Kidney tubule cell (primary cell): Measurements from ENCODE around the gene TMEM11.
A peak's percentile ranks its signal among the peaks of the same experiment; 100 is the strongest.

Experiments used
- DNase-seq: peaks from one replicate; pipeline ENCODE4 v3.0.0-alpha.2; 2018; ENCODE audit warnings: low spot score

The TMEM11 gene

DNA sequence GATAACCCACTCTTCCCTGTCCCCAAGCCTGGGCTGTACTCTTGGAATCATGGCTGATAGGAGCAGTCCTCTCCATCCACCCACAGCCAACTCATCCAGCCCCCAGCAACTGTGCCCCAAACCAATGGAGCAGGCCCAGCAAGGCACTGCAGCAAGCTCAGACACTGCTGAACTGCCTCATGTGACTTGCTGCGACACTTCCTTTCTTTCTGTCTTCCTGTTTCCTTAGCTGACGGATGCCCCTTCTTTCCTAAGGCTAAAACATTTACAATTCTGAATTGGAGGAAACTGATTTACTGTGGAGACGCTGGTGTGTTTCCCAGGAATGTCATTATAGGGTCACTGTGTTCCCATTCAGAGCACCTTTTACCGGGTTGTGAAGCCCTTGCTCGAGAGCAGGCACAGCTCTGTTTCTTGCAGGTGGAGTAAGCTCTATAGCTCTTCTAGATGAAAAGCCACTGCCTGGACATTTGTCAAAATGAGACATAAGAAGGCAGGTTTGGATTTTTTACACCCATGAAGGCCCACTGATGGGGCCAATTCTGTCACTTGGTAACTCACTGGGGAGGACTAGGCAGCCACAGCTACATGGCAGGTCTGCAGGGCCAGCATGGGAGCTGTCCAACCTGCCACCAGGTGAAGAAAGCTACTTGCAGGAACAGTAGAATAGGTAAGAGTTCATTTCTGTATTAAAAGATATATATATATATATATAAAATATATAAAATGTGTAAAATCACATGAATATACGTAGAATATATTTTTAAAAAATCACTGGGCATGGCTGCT is 27.4 kb downstream of the TMEM11 start:
- no peak for DNase-seq

- DNase-seq: no peak
Measured at GRCh38 chr17:21185061-21185460, 28.9 kb downstream of the TMEM11 start.

DNA sequence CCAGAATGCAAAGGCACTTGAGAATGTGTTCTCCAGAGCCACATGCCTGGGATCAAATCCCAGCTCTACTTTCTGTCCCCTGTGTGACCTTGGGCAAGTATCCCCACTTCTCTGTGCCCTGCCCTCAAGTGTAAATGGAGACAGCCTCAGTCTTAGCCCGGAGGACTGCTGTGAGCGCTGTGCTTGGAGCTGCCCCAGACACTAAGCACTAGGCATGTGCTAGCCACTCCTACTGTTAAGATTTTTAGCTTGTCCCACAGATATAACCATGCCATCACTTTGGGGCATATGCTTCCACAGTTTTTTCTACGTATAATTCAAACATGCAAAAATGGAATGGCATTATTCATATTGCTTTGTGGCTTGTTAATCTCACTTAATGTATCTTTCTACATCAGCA is 29.4 kb downstream of the TMEM11 start:
- no peak for DNase-seq

- no peak for DNase-seq
Measured at GRCh38 chr17:21183468-21183867, 30.5 kb downstream of the TMEM11 start.

- DNase-seq: no peak
Measured at GRCh38 chr17:21177854-21178600, 35.9 kb downstream of the TMEM11 start.

- no peak for DNase-seq
Measured at GRCh38 chr17:21177401-21177800, 36.6 kb downstream of the TMEM11 start.

DNA sequence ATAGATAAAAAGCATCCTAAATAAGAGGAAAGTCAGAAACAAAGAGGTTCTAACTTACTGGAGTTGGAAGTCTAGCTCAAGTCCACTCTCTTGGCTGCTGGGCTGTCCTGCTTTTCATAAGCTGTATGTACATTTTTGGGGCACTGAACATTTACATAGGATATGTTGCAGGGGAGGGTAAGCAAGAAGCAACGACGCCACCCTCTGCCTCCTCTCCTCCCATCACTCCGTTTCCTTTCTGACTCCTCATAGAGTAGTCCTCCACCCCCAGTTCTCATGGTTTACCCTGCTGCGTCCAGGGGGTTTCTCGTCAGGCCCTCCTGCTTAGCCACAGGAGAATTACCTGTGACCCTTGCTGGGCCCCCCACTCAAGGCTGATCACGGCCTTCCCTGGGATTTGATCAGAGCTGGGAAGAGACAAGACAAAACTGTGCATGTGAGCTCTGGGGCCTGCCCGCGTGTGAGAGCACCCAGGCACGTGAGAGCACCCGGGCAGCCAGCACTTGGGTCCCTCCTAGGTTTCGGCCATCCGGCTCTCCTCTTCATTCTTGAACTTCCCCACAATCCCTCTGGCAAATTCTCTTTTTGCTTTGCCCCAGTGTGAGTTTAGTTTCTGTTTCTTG is 37.1 kb downstream of the TMEM11 start:
- no peak for DNase-seq

- DNase-seq: peak; percentile 44
Measured at GRCh38 chr17:21174713-21175112, 39.2 kb downstream of the TMEM11 start.

DNA sequence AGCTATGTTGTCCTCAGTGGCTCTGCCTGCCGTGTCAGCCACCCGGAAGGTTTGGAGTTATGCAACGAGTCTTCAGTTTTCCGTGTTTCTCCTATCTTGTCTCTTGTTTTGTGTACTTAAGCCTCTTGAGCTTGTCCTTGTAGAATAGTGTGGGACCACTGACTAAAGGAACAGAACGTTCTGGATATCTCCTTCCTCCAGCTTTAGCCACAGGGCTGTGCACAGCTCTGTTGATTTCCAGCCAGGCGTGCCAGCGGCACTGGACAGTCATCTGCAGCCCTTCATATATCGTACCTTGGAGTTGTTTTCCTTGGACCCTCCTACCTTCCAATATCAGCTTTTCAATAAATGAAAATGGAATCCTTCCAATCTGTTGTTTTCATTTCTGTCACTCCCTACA is 39.8 kb downstream of the TMEM11 start:
- DNase-seq: no peak

DNA sequence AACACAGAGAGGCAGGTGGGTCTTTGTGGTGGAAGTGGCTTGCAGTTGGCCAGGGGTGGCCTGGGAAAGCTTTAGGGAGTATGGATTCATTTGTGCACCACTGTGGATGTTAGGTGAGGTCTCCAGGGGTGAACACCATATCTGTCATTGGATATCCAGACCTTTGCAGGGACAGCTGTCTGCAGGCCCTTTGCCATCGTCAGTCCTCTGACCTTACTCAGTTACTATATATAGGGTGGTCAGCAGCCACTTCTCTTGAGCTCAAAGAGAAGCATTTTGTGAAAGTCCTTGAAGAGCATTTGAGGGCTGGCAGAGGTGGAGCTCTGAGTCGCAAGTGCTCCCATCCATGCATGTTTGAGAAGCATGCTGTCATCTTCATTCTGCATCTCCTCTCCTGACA is 40.4 kb downstream of the TMEM11 start:
- DNase-seq: no peak

GRCh38 chr17:21172846-21173245 is 41.1 kb downstream of the TMEM11 start:
- DNase-seq: no peak

DNA sequence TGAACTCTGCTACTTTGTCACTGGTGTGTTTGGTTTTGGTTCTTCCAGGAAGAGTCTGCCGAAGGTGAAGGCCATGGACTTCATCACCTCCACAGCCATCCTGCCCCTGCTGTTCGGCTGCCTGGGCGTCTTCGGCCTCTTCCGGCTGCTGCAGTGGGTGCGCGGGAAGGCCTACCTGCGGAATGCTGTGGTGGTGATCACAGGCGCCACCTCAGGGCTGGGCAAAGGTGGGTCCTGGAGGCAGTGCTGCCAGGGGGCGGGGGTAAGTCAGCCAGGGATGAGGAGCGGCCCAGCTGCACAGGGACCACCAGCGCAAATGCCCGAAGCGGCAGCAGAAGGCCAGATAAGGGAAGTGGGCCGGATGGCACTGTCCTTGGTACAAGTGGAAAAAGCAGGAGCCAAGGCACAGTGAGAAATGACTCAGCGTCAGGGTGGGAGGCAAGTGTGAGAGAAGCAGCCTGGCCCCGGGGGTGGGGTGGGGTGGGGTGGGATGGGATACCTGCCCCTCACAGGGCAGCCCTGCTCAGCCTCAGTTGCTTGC is 41.9 kb downstream of the TMEM11 start:
- DNase-seq: no peak

- DNase-seq: no peak
Measured at GRCh38 chr17:21171309-21171922, 42.5 kb downstream of the TMEM11 start.

DNA sequence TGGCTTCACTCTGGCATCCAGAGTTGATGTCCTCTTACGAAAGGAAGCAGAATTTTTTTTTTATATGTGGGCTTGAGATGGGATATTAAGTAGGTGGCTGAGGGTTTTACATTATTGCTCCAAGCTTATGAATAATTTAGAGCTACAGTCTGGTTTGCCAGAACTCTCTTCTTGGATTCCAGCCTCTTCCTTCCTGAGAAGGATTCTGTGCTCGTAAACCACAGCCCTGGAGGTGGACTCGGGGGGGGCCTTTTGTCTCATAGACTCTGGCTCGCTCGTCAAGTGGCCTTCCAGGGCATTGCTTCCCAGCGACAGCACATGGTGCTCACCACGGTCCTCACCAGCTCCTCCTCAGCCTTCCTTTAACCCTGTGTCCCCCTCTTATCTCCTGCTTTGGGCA is 43.2 kb downstream of the TMEM11 start:
- no peak for DNase-seq

- no peak for DNase-seq
Measured at GRCh38 chr17:21169496-21169895, 44.5 kb downstream of the TMEM11 start.

DNA sequence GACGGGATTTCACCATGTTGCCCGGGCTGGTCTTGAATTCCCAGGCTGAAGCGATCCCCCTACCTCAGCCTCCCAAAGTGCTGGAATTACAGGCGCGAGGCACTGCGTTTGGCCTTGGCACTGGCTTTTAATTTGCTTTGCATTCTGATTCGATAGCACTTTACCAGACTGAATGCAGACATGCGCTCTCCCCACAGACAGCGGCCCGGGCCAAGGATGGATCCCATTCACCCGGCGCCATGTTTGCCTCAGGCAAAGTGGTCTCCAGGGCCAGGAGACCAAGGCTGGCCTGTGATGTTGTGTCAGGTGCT is 45.5 kb downstream of the TMEM11 start:
- no peak for DNase-seq

DNA sequence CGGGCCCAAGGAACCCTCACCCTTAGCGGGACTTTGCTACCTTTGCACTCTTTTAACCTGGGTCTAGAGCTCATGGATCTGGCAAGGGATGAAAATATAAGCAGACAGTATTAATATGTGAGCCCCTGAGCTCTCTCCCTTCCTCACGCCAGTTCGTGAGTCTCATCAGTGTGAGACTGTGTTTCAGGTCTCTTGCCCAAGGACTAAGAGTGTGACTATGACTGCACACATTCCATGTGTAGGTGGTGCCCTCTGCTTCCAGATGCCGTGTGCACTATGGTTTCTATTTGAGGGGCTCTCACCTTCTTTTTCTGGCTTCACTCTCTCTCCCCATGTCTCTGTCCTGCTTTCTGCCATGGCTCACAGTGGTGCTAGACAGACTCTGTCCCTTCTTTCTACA is 46.7 kb downstream of the TMEM11 start:
- no peak for DNase-seq

GRCh38 chr17:21166595-21167210 is 47.3 kb downstream of the TMEM11 start:
- DNase-seq: no peak

DNA sequence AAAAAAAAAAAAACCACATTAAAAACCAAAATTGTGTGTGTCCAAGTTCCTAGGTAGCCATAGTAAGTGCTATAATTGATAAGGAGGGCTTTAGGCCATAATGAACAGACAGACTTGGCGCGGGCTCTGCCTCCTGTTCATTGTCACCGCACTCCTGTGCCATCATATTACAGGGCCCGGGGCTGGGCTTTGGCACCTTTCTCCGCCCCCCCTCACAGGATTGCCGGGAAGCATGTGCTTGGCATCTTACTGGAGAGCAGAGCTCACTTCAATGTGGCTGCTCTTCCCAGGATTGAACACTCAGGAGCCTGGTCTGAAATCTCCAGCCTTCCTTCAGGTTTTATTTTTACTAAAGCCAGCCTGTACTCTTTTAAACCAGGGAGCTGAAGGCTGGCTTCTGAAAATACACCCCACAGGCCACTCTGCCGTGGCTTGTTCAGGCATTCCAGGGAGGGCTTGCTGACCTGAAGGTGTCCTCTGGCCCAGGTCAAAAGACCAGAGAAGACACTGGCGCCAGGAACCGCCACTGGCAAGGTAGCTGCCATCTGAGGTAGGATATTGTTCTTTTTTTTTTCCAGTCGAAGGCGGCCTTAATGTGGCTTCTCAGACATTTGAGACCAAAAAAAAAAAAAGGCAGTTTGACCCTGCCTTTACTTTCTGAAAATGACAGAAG is 47.9 kb downstream of the TMEM11 start:
- no peak for DNase-seq

- DNase-seq: no peak
Measured at GRCh38 chr17:21164620-21165019, 49.3 kb downstream of the TMEM11 start.

- no peak for DNase-seq
Measured at GRCh38 chr17:21164216-21164615, 49.7 kb downstream of the TMEM11 start.

DNA sequence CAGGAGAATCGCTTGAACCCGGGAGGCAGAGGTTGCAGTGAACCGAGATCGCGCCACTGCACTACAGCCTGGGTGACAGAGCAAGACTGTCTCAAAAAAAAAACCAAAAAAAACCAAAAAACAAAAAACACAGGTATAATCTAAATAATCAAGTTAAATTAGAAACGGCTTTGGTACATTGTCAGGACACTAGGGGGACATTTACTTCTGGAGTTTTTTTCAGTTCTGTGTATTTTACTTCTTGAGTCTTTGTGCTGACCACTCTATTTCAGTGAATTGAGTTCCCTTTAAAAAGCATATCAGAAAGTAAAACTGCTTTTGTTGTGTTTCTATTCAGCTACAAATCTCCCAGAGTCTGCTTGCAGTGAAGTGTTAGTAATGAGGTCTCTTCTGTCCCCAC is 50.9 kb downstream of the TMEM11 start:
- no peak for DNase-seq
